HepG2 (cell line): Measurements from ENCODE around the gene CRYBA1. TPM values are rescaled to one million over a fixed set of nuclear protein-coding genes. Genes with fewer than 3 reads are reported as not detected.

Experiments
- ATAC-seq: fragments of 200-7000 bp; cut with Tn5 transposase; 3 replicates; pipeline ENCODE4 v1.9.1; 2020; ENCODE audit warnings: mild to moderate bottlenecking, moderate library complexity
- BruUV-seq: library from RNA; stranded (reverse); fragments of 400-500 nt; replicated peaks from 2 replicates; lab custom pipeline; 2021; lab: Mats Ljungman, UMichigan
- CTCF ChIA-PET: fragments of 300-600 bp; formaldehyde crosslinking; extraction: SDS; loops from one replicate; lab custom pipeline; 2021; ENCODE audit warnings: low total read pairs, inconsistent platforms, low intra/inter-chr PET ratio; lab: Yijun Ruan, JAX
- POLR2A ChIA-PET: fragments of 350-600 bp; sonication (Branson Sonifier 250); formaldehyde crosslinking; loops from one replicate; lab custom pipeline; 2020; ENCODE audit warnings: antibody characterized with exemption, inconsistent platforms; lab: Yijun Ruan, JAX
- DNase-seq: peaks from one replicate; pipeline ENCODE4 v3.0.0-alpha.2; 2015; ENCODE audit warnings: low spot score
- FAIRE-seq: peaks from 3 replicates; lab custom pipeline; 2011; peaks lifted over from hg19 to GRCh38; lab: Jason Lieb, UNC
- H2AFZ ChIP-seq: one replicate; pipeline ENCODE4 v1.6.1; 2011; ENCODE audit warnings: low read length, inconsistent platforms
- H3K27ac ChIP-seq: fragments of 300-600 bp; 3 replicates; pipeline ENCODE4 v1.8.0; 2011; ENCODE audit warnings: mixed run types, mild to moderate bottlenecking, mixed read lengths, low read length, inconsistent platforms; ENCODE audit not compliant: insufficient read depth; ENCODE audit errors: extremely low read length
- H3K27me3 ChIP-seq, 2 experiments: fragments of 200-600 bp in 1 of 2; 2 replicates in 1 of 2; 3 replicates in 1 of 2; pipeline versions ENCODE4 v1.6.0 to v1.8.0; 2011; ENCODE audit warnings: low read length in 2 of 2, mild to moderate bottlenecking in 2 of 2, moderate library complexity in 2 of 2, inconsistent platforms in 1 of 2; ENCODE audit not compliant: insufficient read depth in 2 of 2, control insufficient read depth in 1 of 2
- H3K36me3 ChIP-seq, 2 experiments: fragments of 200-600 bp in 1 of 2; replicated peaks in 1 of 2; 2 replicates in 1 of 2; 3 replicates in 1 of 2; pipeline versions ENCODE4 v1.5.1 to v1.8.0; 2011; ENCODE audit warnings: low read length in 2 of 2, inconsistent platforms in 1 of 2; ENCODE audit not compliant: insufficient read depth in 2 of 2, control insufficient read depth in 1 of 2
- H3K4me1 ChIP-seq: 2 replicates; pipeline ENCODE4 v1.5.1; 2012; ENCODE audit warnings: low read length, inconsistent platforms; ENCODE audit not compliant: insufficient read depth
- H3K4me2 ChIP-seq: 2 replicates; pipeline ENCODE4 v1.6.0; 2011; ENCODE audit warnings: low read depth, low read length, inconsistent platforms
- H3K4me3 ChIP-seq, 3 experiments: fragments of 200-600 bp in 1 of 3; sonication (generic), shearing (Covaris generic) in 1 of 3; replicated peaks in 1 of 3; 2 replicates each; pipeline ENCODE4 v1.5.1; 2011 to 2016; ENCODE audit warnings: low read length in 3 of 3, inconsistent platforms in 2 of 3, low read depth in 2 of 3, mild to moderate bottlenecking in 2 of 3, control low read depth in 1 of 3, mixed read lengths in 1 of 3; ENCODE audit not compliant: insufficient read depth in 1 of 3
- H3K79me2 ChIP-seq: one replicate; pipeline ENCODE4 v1.6.1; 2011; ENCODE audit warnings: low read length, inconsistent platforms; ENCODE audit not compliant: insufficient read depth
- H3K9ac ChIP-seq: 2 replicates; pipeline ENCODE4 v1.6.0; 2011; ENCODE audit warnings: mild to moderate bottlenecking, low read depth, low read length, inconsistent platforms; ENCODE audit not compliant: insufficient read depth
- H3K9me3 ChIP-seq: 2 replicates; pipeline ENCODE4 v1.5.1; 2012; ENCODE audit warnings: mild to moderate bottlenecking, low read length
- H4K20me1 ChIP-seq: 2 replicates; pipeline ENCODE4 v1.6.0; 2011; ENCODE audit warnings: inconsistent platforms, mild to moderate bottlenecking, low read length, moderate library complexity; ENCODE audit not compliant: insufficient read depth
- FOXM1 ChIP-seq: sonication (generic); formaldehyde crosslinking; IDR thresholded peaks from 2 replicates; pipeline ENCODE4 v1.5.0; 2020; ENCODE audit warnings: missing genetic modification reagents
- IKZF4 ChIP-seq: sonication (generic); formaldehyde crosslinking; IDR thresholded peaks from 2 replicates; pipeline ENCODE4 v1.5.1; 2020; ENCODE audit warnings: borderline replicate concordance, mild to moderate bottlenecking, low read depth, missing genetic modification reagents; ENCODE audit errors: not compliant biosample characterization
- SIX4 ChIP-seq: sonication (generic); formaldehyde crosslinking; IDR thresholded peaks from 2 replicates; pipeline ENCODE4 v1.4.0; 2020; ENCODE audit warnings: missing genetic modification reagents
- ZC3H13 ChIP-seq: sonication (generic); formaldehyde crosslinking; IDR thresholded peaks from 2 replicates; pipeline ENCODE4 v1.8.1; 2023; ENCODE audit warnings: mild to moderate bottlenecking, missing genetic modification reagents, moderate library complexity
- ZNF382 ChIP-seq: sonication (generic); formaldehyde crosslinking; IDR thresholded peaks from 2 replicates; pipeline ENCODE4 v1.5.0; 2020; ENCODE audit warnings: missing genetic modification reagents, mild to moderate bottlenecking, borderline replicate concordance
- ZNF432 ChIP-seq: sonication (generic); formaldehyde crosslinking; IDR thresholded peaks from 2 replicates; pipeline ENCODE4 v1.5.0; 2020; ENCODE audit warnings: missing genetic modification reagents, mild to moderate bottlenecking, borderline replicate concordance
- ZNF747 ChIP-seq: sonication (generic); formaldehyde crosslinking; IDR thresholded peaks from 2 replicates; pipeline ENCODE4 v1.8.1; 2023; ENCODE audit warnings: missing genetic modification reagents, mild to moderate bottlenecking, borderline replicate concordance
- WGBS: methylation state at CpG from one replicate; pipeline ENCODE4 v1.1.6; 2017; ENCODE audit warnings: low lambda C conversion rate; 5-methylcytosine and 5-hydroxymethylcytosine counted together
- in situ Hi-C: cut with HindIII; loops from 2 replicates; pipeline ENCODE4 v1.10.0; 2017; ENCODE audit warnings: low pct_unique_long_range_greater_than_20kb; ENCODE audit not compliant: extremely low pct_ligation_motif_present
- intact Hi-C: fragments of 100-400 bp; cut with micrococcal nuclease; formaldehyde crosslinking; loops from one replicate; pipeline ENCODE4 v1.10.0; 2022; ENCODE audit not compliant: unreplicated experiment
- polyA plus RNA-seq, 8 experiments: library from polyadenylated mRNA; depleted of rRNA in 3 of 8; stranded (reverse) in 7 of 8; unstranded in 1 of 8; fragments of >200 nt; fragmentation: Illumina TruSeq in 4 of 8; extraction: Trizol in 4 of 8; gene quantifications; 2 replicates each; pipeline versions ENCODE4 v1.2.1 to v1.2.3, GENCODE V29; 2011 to 2016; ENCODE audit warnings: low read depth in 4 of 8, missing spikeins in 1 of 8, mixed read lengths in 1 of 8; ENCODE audit not compliant: insufficient read depth in 1 of 8
- total RNA-seq, 5 experiments: library from RNA; depleted of rRNA; stranded (reverse); fragments of >200 nt; fragmentation: Illumina TruSeq; extraction: Trizol; gene quantifications; 2 replicates each; pipeline ENCODE4 v1.2.3, GENCODE V29; 2016; ENCODE audit warnings: low read depth in 1 of 5
- TF ChIP-seq, protein P1 (sequence below): IDR thresholded peaks from 2 replicates; pipeline ENCODE4 v1.6.1; 2012; ENCODE audit warnings: low read depth, low read length, improper control_type of control experiment

The CRYBA1 gene
- total and polyA plus RNA-seq, 2 of the 13 experiments (the other 11 are each of a cell fraction or from before 2014, with no cell fraction given), result not detected

DNA sequence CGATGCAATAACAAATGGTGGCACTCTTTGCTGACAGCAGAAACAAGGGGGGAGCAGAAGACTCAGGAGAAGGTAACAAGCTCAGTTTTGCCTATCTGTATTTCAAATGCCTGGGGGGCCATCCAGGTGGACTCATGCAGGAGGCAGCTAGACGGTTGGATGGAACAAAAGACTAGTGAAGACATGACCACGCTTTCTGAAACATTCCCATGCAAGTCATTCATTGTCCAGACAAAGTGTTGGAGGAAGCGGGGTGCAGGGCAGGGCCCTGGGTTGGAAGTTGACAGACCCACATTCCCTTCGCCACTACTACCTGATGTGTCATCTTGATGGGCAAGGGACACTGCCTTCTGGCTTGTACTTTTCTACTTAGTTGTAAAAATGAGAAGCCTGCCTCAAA lies 29.8 kb upstream of the CRYBA1 start:
- H3K4me2 ChIP-seq, result no peak overlapping the region
- no peaks in the 10 kb centered on the region for H3K9me3 ChIP-seq
- no peak overlapping the region for H3K27ac ChIP-seq
- H3K4me3 ChIP-seq, result no peak overlapping the region
- TF ChIP-seq ZNF747 (no peak), IKZF4 (CRISPR knock-in tag) (no peak), ZNF432 (CRISPR knock-in tag) (no peak), FOXM1 (CRISPR knock-in tag) (no peak), ZC3H13 (no peak), SIX4 (no peak), ZNF382 (CRISPR knock-in tag) (no peak)
- TF ChIP-seq, protein P1, sequence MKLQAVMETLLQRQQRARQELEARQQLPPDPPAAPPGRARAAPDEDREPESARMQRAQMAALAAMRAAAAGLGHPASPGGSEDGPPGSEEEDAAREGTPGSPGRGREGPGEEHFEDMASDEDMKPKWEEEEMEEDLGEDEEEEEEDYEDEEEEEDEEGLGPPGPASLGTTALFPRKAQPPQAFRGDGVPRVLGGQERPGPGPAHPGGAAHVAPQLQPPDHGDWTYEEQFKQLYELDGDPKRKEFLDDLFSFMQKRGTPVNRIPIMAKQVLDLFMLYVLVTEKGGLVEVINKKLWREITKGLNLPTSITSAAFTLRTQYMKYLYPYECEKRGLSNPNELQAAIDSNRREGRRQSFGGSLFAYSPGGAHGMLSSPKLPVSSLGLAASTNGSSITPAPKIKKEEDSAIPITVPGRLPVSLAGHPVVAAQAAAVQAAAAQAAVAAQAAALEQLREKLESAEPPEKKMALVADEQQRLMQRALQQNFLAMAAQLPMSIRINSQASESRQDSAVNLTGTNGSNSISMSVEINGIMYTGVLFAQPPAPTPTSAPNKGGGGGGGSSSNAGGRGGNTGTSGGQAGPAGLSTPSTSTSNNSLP, result no peak
- DNase-seq (no peak), FAIRE-seq (no peak), ATAC-seq (no peak)
- no TSS peak for BruUV-seq
- no peaks in the 10 kb centered on the region for H3K79me2 ChIP-seq
- WGBS, result 56% methylated on average over 5 of the region's 5 CpGs
- POLR2A ChIA-PET, result interaction anchor here (1.3 to 1.6 kb wide), 2 partner anchors 37 to 68 kb away, joined by 3 to 4 read pairs; no protein-coding TSS in a partner anchor
- CTCF ChIA-PET, result interaction anchor here (1.4 to 3.4 kb wide), 3 partner anchors 11 to 68 kb away, joined by 3 to 44 read pairs (median 3); no protein-coding TSS in a partner anchor
- no peaks in the 10 kb centered on the region for H3K36me3 ChIP-seq
- H4K20me1 ChIP-seq, result no peaks in the 10 kb centered on the region
- H3K27me3 ChIP-seq, result peaks cover 1 to 8% of the 10 kb centered on the region in 2 experiments; a peak in 3 of 5 replicates
- no peak overlapping the region for H2AFZ ChIP-seq
- in situ Hi-C loops (loop anchor here (5.0 kb wide), 1 partner anchor 70 kb away; no protein-coding TSS in a partner anchor), intact Hi-C loops (no loop called here)
- no peak overlapping the region for H3K9ac ChIP-seq
- H3K4me1 ChIP-seq, result peaks cover 20% of the 10 kb centered on the region
